ENCODE results near the gene CCDC8. TPM values are rescaled to one million over a fixed set of nuclear protein-coding genes. Genes with fewer than 3 reads are reported as not detected.

The CCDC8 gene
- total RNA-seq (2014; rRNA removed; shearing (Covaris generic)), result 16.5 and 17.4 TPM in 2 replicates
- polyA plus RNA-seq (2016; fragmentation: Nextera tagmentation; extraction: Ambion mirVana), result 5.6 and 6.0 TPM in 2 replicates
- long read RNA-seq, partial matches to known transcripts, result 0 of 4 reads
- long read RNA-seq, other reads (novel, unspliced or antisense), result 0 of 4 reads

GRCh38 chr19:46413262-46414031 lies at the start of gene CCDC8:
CCDC8 (minus strand) TSS chr19:46413564; CDS start chr19:46412810, 754 bp downstream.
- peaks cover 37% of the 10 kb centered on the region for H3K4me1 Mint-ChIP-seq
- Histone ChIP-seq H3F3A (replicated peaks; ENCODE audit: low read depth) (peaks cover 26% of the 10 kb centered on the region), H4K20me1 (replicated peaks; ENCODE audit: insufficient read depth) (peaks cover 16% of the 10 kb centered on the region), H3K4me2 (peak within 1 kb of the TSS; percentile 100), H3K9me2 (ENCODE audit: insufficient read depth) (no peaks in the 10 kb centered on the region), H3K27me3 (ENCODE audit: insufficient read depth) (peaks cover 28% of the 10 kb centered on the region), H3K27ac (ENCODE audit: low read depth) (peak within 1 kb of the TSS; percentile 84; the same call in 1 of the 2 replicates), H3K4me3 (peak within 1 kb of the TSS; percentile 94), H3K36me3 (ENCODE audit: insufficient read depth) (no peaks in the 10 kb centered on the region), H3K4me1 (ENCODE audit: insufficient read depth) (peaks cover 33% of the 10 kb centered on the region), H3K79me2 (replicated peaks; ENCODE audit: insufficient read depth) (peaks cover 28% of the 10 kb centered on the region), H2AFZ (peak within 1 kb of the TSS; percentile 95)
- ATAC-seq (peak; percentile 87), DNase-seq (ENCODE audit: low spot score) (peak; percentile 98)
- peak within 1 kb of the TSS; percentile 81; the same call in 1 of the 2 replicates for H3K27ac Mint-ChIP-seq
- TF ChIP-seq ZNF462 (CRISPR knock-in tag; IDR thresholded peaks at IDR 0.05) (no peak), EZH2 (IDR thresholded peaks at IDR 0.05; ENCODE audit: low read depth, unreplicated experiment) (no peak), CREB1 (CRISPR knock-in tag; IDR thresholded peaks at IDR 0.05; ENCODE audit: low read depth) (peak; percentile 73), JUNB (IDR thresholded peaks at IDR 0.05; ENCODE audit: unreplicated experiment) (no peak), ETS1 (IDR thresholded peaks at IDR 0.05) (peak; percentile 58; the same call in 1 of the 2 replicates), ZNF114 (CRISPR knock-in tag; IDR thresholded peaks at IDR 0.05) (no peak), POLR2AphosphoS5 (IDR thresholded peaks at IDR 0.05; ENCODE audit: low read depth) (peak; percentile 95), REST (IDR thresholded peaks at IDR 0.05; ENCODE audit: unreplicated experiment) (no peak)
- peak within 1 kb of the TSS; percentile 91 for H3K4me3 Mint-ChIP-seq
- peaks cover 21% of the 10 kb centered on the region for H3K36me3 Mint-ChIP-seq (ENCODE audit: low read depth)
- H3K9me3 Mint-ChIP-seq, result peaks cover 3% of the 10 kb centered on the region; the same call in 2 of the 3 replicates
- peaks cover 41% of the 10 kb centered on the region for H3K27me3 Mint-ChIP-seq (ENCODE audit: insufficient read depth, low read depth, poor library complexity)
